Measurements from ENCODE around the gene TEX13D.

DNA sequence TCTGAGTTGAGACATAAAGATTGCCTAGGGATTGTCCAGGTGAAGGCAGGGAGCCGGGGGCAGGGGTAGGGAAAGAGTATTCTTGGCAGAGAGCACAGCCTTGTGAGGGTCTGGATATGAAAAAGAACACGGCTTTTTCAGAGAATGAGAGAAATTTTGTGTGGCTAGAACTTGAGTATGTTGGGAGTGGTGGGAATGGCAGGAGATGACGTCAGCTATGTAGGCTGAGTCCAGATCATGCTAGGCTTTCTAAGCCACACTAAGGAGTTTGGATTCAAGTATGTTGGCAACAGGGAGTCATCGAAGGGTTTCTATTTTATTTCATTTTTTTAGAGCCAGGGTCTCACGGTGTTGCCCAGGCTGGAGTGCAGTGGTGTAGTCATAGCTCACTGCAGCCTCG, 53.9 kb downstream of the TEX13D start:
- TF ChIP-seq CTCF (conservative IDR thresholded peaks at IDR 0.05; ENCODE audit: low read depth, low read length): no peak
- no peak for TF ChIP-seq EZH2 (IDR thresholded peaks at IDR 0.05; ENCODE audit: borderline replicate concordance, low read depth, low read length, poor library complexity, severe bottlenecking)

Measured in A673 (cell line).